GM19193 (cell line): ENCODE data around the gene IL6R.

Experiments
- POLR2A ChIP-seq: IDR thresholded peaks from 4 replicates; pipeline ENCODE4 v1.6.1; 2011; ENCODE audit not compliant: insufficient read depth, insufficient read length; ENCODE audit errors: extremely low read depth

Gene IL6R

DNA sequence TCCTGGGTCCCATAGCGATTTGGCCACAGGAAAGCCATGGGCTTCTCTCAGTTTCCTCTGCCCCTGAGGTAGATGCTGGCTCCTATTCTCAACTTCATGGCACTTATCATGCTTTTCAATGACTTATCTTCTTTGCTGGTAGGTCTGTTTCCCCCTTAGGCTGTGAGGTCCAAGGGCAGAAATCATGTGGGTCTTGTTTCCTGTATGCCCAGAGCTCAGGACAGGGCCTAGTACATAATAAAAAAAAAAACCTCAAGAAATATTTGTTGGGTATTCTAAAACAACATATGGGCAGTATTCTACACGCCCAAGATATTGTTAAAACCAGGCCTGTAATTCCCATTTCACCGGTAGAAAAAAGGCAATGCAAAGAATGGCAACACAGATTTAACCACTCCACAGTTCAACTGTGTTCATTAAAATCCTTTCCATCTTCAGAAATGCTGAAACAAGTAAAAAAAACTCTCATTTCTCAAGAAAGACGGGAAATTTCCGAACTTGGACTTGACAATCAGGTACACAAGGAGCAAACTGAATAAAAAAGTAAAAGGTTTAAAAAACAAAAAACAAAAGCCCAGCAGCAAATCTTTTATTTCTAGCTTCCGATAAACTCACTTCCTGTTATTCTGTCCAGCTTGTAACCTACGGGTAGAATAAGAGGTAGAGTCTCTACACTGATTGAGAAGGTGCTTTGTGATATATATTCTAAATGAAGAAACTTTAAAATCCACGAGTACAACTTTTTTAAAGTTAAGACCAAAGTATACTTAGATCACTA lies 90.5 kb downstream of the IL6R start:
- no peak for TF ChIP-seq POLR2A

GRCh38 chr1:154496383-154496782 lies 91.2 kb downstream of the IL6R start:
- TF ChIP-seq POLR2A: no peak

- no peak for TF ChIP-seq POLR2A
These were observed 92.1 kb downstream of the IL6R start for GRCh38 chr1:154497026-154497806.

DNA sequence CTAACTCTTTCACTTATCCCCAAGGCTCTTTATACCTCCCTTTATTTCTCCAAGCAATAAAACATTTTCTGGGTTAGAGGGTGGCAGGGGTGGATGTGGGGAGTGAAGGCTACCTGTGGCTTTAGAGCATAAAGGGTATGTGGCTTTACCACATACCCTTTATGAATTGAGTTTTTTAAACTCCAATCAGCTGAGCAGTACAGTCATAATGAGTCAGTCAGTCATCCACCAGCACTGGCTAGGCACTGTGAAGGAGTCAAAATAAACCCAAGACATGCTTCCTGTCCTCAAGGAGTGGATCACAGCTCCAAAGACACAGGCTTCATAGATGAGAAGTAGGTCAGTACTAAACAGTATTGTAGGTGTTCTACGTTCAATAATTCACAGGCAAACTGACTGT lies 94.3 kb downstream of the IL6R start:
- no peak for TF ChIP-seq POLR2A

DNA sequence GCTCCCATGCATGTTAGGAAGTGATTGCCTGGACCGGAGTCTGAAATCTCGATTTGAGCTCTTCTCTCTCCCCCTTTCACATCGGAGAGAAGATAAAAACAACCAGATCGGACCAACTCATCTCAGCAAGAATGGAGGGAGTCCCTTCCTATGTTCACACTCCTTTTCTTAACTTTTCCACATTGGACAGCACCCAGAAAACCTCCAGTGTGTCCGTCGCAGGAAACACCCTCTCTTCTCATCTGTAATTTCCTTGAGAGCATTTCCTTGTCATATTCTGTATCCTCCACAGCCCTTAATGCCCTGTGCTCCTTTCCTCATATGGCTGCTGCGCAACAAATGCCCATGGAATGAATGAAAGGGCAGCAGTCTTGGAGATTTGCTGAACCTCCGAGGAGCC lies 95.4 kb downstream of the IL6R start:
- no peak for TF ChIP-seq POLR2A

- TF ChIP-seq POLR2A: no peak
These were observed 96.4 kb downstream of the IL6R start for GRCh38 chr1:154501423-154502065.

DNA sequence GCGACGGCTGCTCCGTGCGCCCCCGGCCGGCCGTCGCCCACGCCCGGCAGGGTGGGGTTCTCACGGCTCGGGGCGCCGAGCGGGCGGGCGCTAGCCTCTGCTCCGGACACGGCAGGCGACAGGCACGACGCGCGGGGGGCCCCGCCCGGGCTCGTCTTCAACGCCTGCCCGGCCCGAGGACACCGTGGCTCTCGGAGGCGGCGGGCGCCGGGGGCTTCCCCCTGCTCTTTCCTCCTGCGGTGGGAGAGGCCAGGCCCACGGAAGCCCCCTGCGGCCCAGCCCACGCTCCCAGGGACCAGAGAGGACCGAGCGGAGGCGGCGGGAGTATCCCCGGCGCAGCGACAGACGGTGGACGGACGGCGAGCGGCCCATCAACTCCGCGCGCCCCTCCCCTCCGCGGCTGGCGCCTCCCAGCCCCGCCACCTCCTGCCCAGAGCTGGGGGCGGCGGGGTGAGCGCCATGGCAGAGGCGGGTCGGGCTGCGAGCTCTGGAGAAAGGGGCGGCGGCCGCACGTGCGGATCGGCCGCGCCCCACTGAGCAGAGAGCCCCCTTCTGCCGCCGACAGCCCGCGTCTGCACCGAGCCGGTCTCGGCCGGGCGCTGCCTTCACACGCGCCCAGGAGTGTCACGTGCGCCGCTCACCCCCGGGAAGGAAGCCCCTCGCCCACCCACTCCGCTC lies 97.1 kb downstream of the IL6R start, which contains the start of the genes SHE and TDRD10:
TSS of gene SHE (minus strand) at position 347 of the 678 bp plus-strand sequence. CDS start 386 bp downstream, outside the sequence.
TSS of gene TDRD10 (plus strand) at position 154 of the 678 bp plus-strand sequence. CDS start 4,685 bp downstream, outside the sequence.
- no peak for TF ChIP-seq POLR2A

DNA sequence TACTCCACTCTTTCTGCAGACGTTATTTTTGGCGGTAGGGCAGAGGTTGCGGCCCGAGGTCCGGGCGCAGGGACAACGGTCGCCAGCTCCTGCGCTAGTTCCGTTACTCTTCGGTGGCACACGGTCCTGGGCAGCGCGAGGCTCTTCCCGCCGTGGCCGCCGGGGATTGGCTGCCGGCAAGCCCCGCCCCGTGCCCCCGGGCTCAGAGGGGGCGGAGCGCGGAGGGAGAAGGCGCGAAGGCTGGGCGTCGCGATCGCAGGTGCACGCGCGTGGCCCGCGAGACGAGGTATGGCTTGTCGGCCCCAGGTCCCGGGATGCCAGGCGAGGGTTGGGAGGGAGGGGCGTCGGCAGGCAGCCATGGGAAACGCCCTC lies 97.6 kb downstream of the IL6R start:
- no peak for TF ChIP-seq POLR2A

DNA sequence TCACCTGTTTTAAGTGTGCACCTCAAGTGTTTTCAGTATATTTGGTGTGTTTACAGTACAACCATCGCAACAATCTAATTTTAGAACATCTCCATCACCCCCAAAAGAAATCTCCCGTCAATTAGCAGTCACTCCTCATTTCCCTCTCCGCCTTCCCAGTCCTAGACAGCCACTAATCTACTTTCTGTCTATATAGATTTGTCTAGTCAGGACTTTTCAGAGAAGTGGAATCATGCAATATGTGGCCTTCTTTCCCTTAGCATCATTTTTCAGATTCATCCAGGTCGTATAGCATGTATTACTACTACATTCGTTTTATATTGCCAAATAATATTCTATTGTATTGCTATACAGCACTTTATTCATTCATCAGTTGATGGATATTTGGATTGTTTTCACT lies 98.8 kb downstream of the IL6R start:
- no peak for TF ChIP-seq POLR2A

DNA sequence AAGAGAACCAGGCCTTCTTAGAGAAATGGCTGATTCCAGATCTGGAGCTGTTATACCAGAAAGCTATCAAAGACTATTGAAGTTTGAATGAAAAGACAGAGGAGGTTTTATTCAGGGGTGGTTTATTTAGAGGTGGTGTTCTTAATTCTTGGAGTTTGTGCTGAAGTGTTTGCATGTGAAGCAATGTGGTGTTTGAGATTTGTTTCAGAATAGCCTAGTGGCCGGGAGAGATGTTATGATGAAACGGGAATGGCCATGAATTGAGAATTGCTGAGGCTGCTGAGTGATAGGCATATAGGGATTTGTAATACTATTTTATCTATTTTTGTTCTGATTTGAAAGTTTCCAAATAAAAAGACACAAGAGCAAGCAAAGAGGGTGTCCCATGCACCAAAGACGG lies 107.6 kb downstream of the IL6R start:
- no peak for TF ChIP-seq POLR2A

GRCh38 chr1:154514066-154514553 lies 109.0 kb downstream of the IL6R start:
- TF ChIP-seq POLR2A: no peak

DNA sequence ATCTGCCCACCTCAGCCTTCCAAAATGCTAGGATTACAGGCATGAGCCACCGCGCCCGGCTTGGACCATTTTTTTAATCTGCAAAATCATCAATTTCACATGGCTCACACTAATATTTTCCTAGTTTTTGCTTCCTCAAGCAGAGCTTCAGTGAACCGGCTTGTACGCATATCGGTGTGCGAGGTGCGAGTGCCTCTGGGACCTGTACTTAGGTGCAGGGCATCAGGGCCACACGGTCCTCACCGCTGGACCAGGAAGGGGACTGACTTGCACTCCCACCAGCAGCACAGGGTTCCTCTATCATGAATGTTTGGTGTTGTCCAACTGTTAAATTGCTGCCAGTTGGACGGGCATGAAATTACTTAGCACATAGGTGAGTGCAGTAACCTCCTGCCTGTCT lies 112.5 kb downstream of the IL6R start:
- no peak for TF ChIP-seq POLR2A
